SK-N-SH treated with all-trans-retinoic acid at 6 μM for 48 hours (cell line): ENCODE results near the gene UCHL3.

Source experiments
- ATAC-seq: fragments of 200-7000 bp; cut with Tn5 transposase; 3 replicates; pipeline ENCODE4 v1.9.1; 2020; ENCODE audit warnings: mild to moderate bottlenecking, moderate library complexity
- ARNTL ChIP-seq: fragments of 450-650 bp; formaldehyde crosslinking; IDR thresholded peaks from 2 replicates; pipeline ENCODE4 v1.5.0; 2020; ENCODE audit warnings: low read depth, mild to moderate bottlenecking, moderate library complexity, borderline replicate concordance
- BACH2 ChIP-seq: fragments of 250-450 bp; sonication (Bioruptor Pico); IDR thresholded peaks from 2 replicates; pipeline ENCODE4 v1.9.0; 2021; ENCODE audit warnings: mild to moderate bottlenecking, borderline replicate concordance
- CREB5 ChIP-seq: fragments of 250-450 bp; sonication (Bioruptor Pico); IDR thresholded peaks from 2 replicates; pipeline ENCODE4 v1.5.1; 2020; ENCODE audit warnings: low read depth, mild to moderate bottlenecking, moderate library complexity
- CSRNP3 ChIP-seq: fragments of 250-450 bp; sonication (Bioruptor Pico); IDR thresholded peaks from 2 replicates; pipeline ENCODE4 v1.5.1; 2021; ENCODE audit warnings: mild to moderate bottlenecking, moderate library complexity
- GLIS3 ChIP-seq: fragments of 250-450 bp; sonication (Bioruptor Pico); IDR thresholded peaks from 2 replicates; pipeline ENCODE4 v1.5.0; 2020; ENCODE audit warnings: mild to moderate bottlenecking, moderate library complexity
- ISL1 ChIP-seq: fragments of 250-450 bp; sonication (Bioruptor Pico); IDR thresholded peaks from 2 replicates; pipeline ENCODE4 v2.1.2; 2022; ENCODE audit warnings: mild to moderate bottlenecking, moderate library complexity
- OSR1 ChIP-seq: fragments of 250-450 bp; sonication (Bioruptor Pico); IDR thresholded peaks from 2 replicates; pipeline ENCODE4 v1.8.0; 2022; ENCODE audit warnings: moderate library complexity, mild to moderate bottlenecking, inconsistent platforms
- PATZ1 ChIP-seq: fragments of 250-450 bp; sonication (Bioruptor Pico); IDR thresholded peaks from 2 replicates; pipeline ENCODE4 v1.8.0; 2020; ENCODE audit warnings: mild to moderate bottlenecking, moderate library complexity, borderline replicate concordance
- POU6F1 ChIP-seq: fragments of 250-450 bp; sonication (Bioruptor Pico); IDR thresholded peaks from 2 replicates; pipeline ENCODE4 v1.8.0; 2021; ENCODE audit warnings: low read depth, mild to moderate bottlenecking, moderate library complexity, borderline replicate concordance
- PPARA ChIP-seq: fragments of 250-450 bp; sonication (Bioruptor Pico); IDR thresholded peaks from 2 replicates; pipeline ENCODE4 v1.5.0; 2020; ENCODE audit warnings: mild to moderate bottlenecking, borderline replicate concordance
- RARB ChIP-seq: fragments of 250-450 bp; sonication (Bioruptor Pico); IDR thresholded peaks from 2 replicates; pipeline ENCODE4 v1.8.0; 2021; ENCODE audit warnings: mild to moderate bottlenecking, moderate library complexity
- SNAI2 ChIP-seq: fragments of 250-450 bp; sonication (Bioruptor Pico); IDR thresholded peaks from 2 replicates; pipeline ENCODE4 v1.5.0; 2020; ENCODE audit warnings: mild to moderate bottlenecking, moderate library complexity
- TCF4 ChIP-seq: fragments of 250-450 bp; sonication (Bioruptor Pico); IDR thresholded peaks from 2 replicates; pipeline ENCODE4 v1.8.0; 2021; ENCODE audit warnings: mild to moderate bottlenecking, moderate library complexity, borderline replicate concordance
- TOX ChIP-seq: fragments of 250-450 bp; sonication (Bioruptor Pico); IDR thresholded peaks from 2 replicates; pipeline ENCODE4 v1.8.0; 2021; ENCODE audit warnings: mild to moderate bottlenecking, moderate library complexity, borderline replicate concordance
- TSHZ2 ChIP-seq: fragments of 250-450 bp; sonication (Bioruptor Pico); IDR thresholded peaks from 2 replicates; pipeline ENCODE4 v1.5.0; 2020; ENCODE audit warnings: mild to moderate bottlenecking, moderate library complexity
- ZC3H10 ChIP-seq: fragments of 250-450 bp; sonication (Bioruptor Pico); IDR thresholded peaks from 2 replicates; pipeline ENCODE4 v1.5.1; 2021; ENCODE audit warnings: mild to moderate bottlenecking, moderate library complexity
- ZFP3 ChIP-seq: fragments of 250-450 bp; sonication (Bioruptor Pico); IDR thresholded peaks from 2 replicates; pipeline ENCODE4 v1.5.0; 2020; ENCODE audit warnings: mild to moderate bottlenecking, moderate library complexity
- ZFP30 ChIP-seq: fragments of 450-650 bp; formaldehyde crosslinking; IDR thresholded peaks from 2 replicates; pipeline ENCODE4 v1.5.0; 2022; ENCODE audit warnings: mild to moderate bottlenecking, moderate library complexity
- ZNF565 ChIP-seq: fragments of 450-650 bp; formaldehyde crosslinking; conservative IDR thresholded peaks from 2 replicates; pipeline ENCODE4 v1.5.0; 2020; ENCODE audit warnings: low read depth, mild to moderate bottlenecking, moderate library complexity
- ZNF70 ChIP-seq: fragments of 450-650 bp; formaldehyde crosslinking; IDR thresholded peaks from 2 replicates; pipeline ENCODE4 v1.5.0; 2020; ENCODE audit warnings: mild to moderate bottlenecking, moderate library complexity
- ZNF8 ChIP-seq: fragments of 450-650 bp; formaldehyde crosslinking; IDR thresholded peaks from 2 replicates; pipeline ENCODE4 v1.5.0; 2020; ENCODE audit warnings: mild to moderate bottlenecking, moderate library complexity

UCHL3 gene

GRCh38 chr13:75579529-75579928 lies 29.9 kb downstream of the UCHL3 start:
- ATAC-seq: no peak
- TF ChIP-seq GLIS3 (no peak), CREB5 (CRISPR knock-in tag) (no peak), ZNF565 (CRISPR knock-in tag) (no peak), PPARA (CRISPR knock-in tag) (no peak), ZNF70 (CRISPR knock-in tag) (no peak), ISL1 (CRISPR knock-in tag) (no peak), TOX (CRISPR knock-in tag) (no peak), BACH2 (CRISPR knock-in tag) (no peak), ZFP30 (no peak), POU6F1 (CRISPR knock-in tag) (no peak), TCF4 (CRISPR knock-in tag) (no peak), ARNTL (CRISPR knock-in tag) (no peak), TSHZ2 (no peak), CSRNP3 (CRISPR knock-in tag) (no peak), PATZ1 (no peak), ZFP3 (CRISPR knock-in tag) (no peak)

GRCh38 chr13:75581874-75582640 lies 32.5 kb downstream of the UCHL3 start:
- ATAC-seq: peak; percentile 21; the same call in 1 of the 3 replicates

GRCh38 chr13:75583091-75583490 lies 33.5 kb downstream of the UCHL3 start:
- TF ChIP-seq ZFP3 (CRISPR knock-in tag): no peak
- ATAC-seq: no peak

More at GRCh38 chr13:75581874-75582640, 32.5 kb downstream of the UCHL3 start:
- TF ChIP-seq ISL1 (CRISPR knock-in tag) (peak; percentile 47; the same call in 1 of the 2 replicates), TCF4 (CRISPR knock-in tag) (no peak)

- no peak for ATAC-seq
- no peak for TF ChIP-seq ZNF70 (CRISPR knock-in tag)
These were observed 35.6 kb downstream of the UCHL3 start for GRCh38 chr13:75585153-75585552.

GRCh38 chr13:75587679-75588078 lies 38.1 kb downstream of the UCHL3 start:
- TF ChIP-seq SNAI2 (no peak), ARNTL (CRISPR knock-in tag) (no peak), TCF4 (CRISPR knock-in tag) (no peak), OSR1 (CRISPR knock-in tag) (no peak), ZNF565 (CRISPR knock-in tag) (no peak), ZC3H10 (CRISPR knock-in tag) (no peak), TOX (CRISPR knock-in tag) (no peak), ZFP30 (no peak), CSRNP3 (CRISPR knock-in tag) (no peak), ZFP3 (CRISPR knock-in tag) (no peak), RARB (no peak), ZNF8 (CRISPR knock-in tag) (no peak), PPARA (CRISPR knock-in tag) (no peak)
- no peak for ATAC-seq
